ENCODE measurements around the gene GAS5.

- TF ChIP-seq, protein P1, sequence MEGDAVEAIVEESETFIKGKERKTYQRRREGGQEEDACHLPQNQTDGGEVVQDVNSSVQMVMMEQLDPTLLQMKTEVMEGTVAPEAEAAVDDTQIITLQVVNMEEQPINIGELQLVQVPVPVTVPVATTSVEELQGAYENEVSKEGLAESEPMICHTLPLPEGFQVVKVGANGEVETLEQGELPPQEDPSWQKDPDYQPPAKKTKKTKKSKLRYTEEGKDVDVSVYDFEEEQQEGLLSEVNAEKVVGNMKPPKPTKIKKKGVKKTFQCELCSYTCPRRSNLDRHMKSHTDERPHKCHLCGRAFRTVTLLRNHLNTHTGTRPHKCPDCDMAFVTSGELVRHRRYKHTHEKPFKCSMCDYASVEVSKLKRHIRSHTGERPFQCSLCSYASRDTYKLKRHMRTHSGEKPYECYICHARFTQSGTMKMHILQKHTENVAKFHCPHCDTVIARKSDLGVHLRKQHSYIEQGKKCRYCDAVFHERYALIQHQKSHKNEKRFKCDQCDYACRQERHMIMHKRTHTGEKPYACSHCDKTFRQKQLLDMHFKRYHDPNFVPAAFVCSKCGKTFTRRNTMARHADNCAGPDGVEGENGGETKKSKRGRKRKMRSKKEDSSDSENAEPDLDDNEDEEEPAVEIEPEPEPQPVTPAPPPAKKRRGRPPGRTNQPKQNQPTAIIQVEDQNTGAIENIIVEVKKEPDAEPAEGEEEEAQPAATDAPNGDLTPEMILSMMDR (IDR thresholded peaks at IDR 0.05): no peak
- no peak for TF ChIP-seq POLR2A (IDR thresholded peaks at IDR 0.05)
- no peak for TF ChIP-seq POLR2AphosphoS5 (IDR thresholded peaks at IDR 0.05; ENCODE audit: insufficient read depth in 1 of 2, low read depth in 1 of 2)
These were observed 4.3 kb downstream of the GAS5 start for GRCh38 chr1:173863224-173864161.

All from vagina (tissue), 2 donors.